Panc1 (cell line): ENCODE results near the gene AGBL1.
"Not testable (repeated sequence)": the region's sequence is repeated elsewhere in the genome, so short reads cannot be mapped to it uniquely, and the experiment has no call there.

Experiments
- CTCF ChIP-seq: fragments of 450-650 bp; IDR thresholded peaks from 2 replicates; pipeline ENCODE4 v1.5.1; 2017; ENCODE audit warnings: mild to moderate bottlenecking
- POLR2AphosphoS5 ChIP-seq: IDR thresholded peaks from 2 replicates; pipeline ENCODE4 v1.6.1; 2012; ENCODE audit warnings: mild to moderate bottlenecking, low read depth, low read length, moderate library complexity
- TCF7L2 ChIP-seq: IDR thresholded peaks from 2 replicates; pipeline ENCODE4 v1.6.1; 2011; ENCODE audit warnings: mild to moderate bottlenecking, low read depth, low read length, inconsistent platforms

GRCh38 chr15:86465470-86466039 is 385.9 kb downstream of the AGBL1 start:
- not testable (repeated sequence) for TF ChIP-seq CTCF, TCF7L2, POLR2AphosphoS5
